ENCODE data around the gene PKD2L1.
"Not testable (repeated sequence)": the region's sequence is repeated elsewhere in the genome, so short reads cannot be mapped to it uniquely, and the experiment has no call there.

PKD2L1 gene

DNA sequence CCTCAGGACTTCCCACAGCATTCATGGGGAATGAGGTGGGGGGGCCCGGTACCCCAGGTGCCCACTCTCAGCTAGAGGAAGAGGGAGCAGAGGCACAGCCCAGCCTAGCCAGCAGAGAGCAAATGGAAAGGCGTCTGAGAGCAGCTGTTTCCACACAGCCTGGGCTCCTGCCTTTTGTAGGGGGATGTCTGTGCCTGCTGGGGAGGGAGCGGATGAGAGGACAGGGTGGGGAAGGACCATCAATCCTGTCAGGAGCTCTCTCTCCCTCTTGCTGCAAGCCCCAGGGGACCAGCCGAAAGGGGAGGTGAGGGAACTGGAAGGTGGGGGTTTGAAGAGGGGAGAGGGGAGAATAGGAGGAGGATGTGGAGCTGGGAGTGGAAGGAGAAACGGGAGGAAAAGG, at the start of gene PKD2L1:
Gene PKD2L1 (minus strand): TSS at position 150 of the 400 bp plus-strand sequence. CDS start 125 bp downstream, at position 25.
- DNase-seq (ENCODE audit: low spot score), result no peak

DNA sequence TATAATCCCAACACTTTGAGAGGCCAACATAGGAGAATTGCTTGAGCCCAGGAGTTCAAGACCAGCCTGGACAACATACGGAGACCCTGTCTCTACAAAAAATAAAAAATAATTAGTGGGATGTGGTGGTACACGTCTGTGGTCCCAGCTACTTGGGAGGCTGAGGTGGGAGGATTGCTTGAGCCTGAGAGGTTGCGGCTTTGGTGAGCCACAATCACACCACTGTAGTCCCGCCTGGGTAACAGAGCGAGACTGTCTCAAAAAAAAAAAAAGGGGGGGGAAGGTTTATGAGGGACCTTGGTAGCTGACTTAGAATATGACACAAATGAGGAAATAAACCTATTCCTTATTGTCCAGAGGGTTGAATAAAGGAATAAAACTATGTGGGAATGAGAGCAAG, 47.8 kb upstream of the PKD2L1 start:
- DNase-seq (ENCODE audit: low spot score), result no peak

DNA sequence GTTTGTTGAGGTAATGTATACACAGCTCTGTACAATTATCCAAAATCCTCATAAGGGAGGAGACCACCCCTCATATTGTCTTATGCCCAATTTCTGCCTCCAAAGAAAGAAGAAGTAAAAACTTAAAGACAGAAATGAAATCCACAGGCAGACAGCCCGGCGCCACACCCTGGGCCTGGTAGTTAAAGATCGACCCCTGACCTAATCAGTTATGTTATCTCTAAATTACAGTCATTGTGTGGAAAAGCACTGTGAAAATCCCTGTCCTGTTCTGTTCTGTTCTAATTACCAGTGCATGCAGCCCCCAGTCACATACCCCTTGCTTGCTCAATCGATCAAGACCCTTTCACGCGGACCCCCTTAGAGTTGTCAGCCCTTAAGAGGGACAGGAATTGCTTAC, 46.6 kb upstream of the PKD2L1 start:
- DNase-seq (ENCODE audit: low spot score), result not testable (repeated sequence)

DNA sequence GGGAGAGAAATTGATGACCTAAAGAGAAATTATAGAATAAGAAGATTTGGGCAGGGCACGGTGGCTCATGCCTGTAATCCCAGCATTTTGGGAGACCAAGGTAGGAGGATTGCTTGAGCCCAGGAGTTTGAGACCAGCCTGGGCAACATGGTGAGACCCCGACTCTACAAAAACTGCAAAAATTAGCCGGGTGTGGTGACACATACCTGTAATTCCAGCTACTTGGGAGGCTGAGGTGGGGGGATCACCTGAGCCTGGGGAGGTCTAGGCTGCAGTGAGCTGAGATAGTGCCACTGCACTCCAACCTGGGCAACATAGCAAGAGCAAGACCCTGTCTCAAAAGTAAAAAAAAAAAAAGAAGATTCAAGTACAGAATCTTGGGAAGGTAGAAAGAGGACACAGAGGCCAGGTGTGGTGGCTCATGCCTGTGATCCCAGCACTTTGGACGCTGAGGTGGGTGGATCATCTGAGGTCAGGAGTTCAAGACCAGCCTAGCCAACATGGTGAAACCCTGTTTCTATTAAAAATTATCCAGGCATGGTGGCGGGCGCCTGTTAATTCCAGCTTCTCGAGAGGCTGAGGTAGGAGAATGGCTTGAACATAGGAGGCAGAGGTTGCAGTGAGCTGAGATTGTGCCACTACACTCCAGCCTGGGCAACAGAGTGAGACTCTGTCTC, 44.8 kb upstream of the PKD2L1 start:
- DNase-seq (ENCODE audit: low spot score), result not testable (repeated sequence)

DNA sequence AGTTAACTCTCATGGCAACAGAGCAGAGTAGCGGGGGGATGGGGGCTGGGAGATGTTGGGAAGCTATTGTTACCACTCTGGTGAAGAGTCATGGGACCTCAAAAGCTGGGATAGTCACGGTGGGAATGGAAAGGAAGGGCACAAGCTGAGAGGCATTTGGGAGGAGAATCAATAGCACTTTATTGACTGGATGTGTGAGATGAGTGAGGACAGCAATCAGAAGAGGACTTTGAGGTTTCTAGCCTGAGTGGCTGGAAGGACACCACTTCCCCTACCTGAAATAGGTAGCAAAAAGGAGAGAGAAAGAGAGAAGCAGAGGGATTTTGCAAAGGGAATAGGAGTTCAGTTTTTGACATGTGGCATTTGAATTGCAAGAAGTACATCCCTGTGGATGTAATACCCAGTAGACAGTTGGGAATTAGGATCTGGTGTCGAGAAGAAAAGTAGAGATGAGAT, 44.2 kb upstream of the PKD2L1 start:
- DNase-seq (ENCODE audit: low spot score), result no peak

DNA sequence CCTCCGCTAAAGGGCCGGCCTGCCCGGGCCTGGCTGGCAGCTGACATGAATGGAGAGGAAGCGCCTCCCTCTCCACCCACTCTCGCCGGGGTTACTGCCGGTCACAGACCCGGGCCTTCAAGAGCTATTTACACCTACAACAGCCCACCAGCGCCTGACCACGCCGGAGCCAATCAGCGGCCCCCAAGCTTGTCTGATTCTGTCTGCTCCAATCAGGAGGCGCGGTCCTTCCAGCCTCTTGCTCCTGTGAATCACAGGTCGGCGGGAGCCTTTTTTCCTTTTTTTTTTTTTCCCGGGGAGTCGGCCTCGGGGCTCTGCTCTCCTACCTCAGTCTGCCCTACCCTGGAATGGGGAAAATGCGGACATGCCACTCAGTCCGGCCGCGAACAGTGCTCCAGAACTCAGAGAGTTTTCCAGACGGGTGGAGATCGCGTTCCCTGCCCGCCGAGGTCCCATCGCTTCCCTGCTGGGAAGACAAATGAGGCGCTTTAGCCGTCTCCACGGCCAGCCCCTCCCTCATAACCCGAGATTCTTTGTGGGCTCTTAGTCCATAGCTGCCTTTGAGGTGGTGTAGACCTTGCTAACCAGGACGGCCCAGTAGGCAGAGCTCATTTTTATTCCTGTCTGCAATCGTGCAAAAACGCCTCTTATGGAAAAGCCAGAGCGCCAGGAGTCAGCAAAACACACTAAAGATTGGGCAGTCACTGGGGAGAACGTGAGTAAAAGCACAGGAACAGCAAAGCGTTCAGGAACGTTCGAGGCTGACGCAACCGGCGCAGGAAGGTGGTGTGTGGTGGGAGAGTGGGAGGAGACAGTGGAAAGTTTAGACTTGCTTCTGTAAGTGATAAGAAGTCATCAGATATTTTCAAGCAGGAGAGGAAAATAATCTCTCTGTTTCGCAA, 43.5 kb upstream of the PKD2L1 start:
- peak; percentile 95 for DNase-seq (ENCODE audit: low spot score)

DNA sequence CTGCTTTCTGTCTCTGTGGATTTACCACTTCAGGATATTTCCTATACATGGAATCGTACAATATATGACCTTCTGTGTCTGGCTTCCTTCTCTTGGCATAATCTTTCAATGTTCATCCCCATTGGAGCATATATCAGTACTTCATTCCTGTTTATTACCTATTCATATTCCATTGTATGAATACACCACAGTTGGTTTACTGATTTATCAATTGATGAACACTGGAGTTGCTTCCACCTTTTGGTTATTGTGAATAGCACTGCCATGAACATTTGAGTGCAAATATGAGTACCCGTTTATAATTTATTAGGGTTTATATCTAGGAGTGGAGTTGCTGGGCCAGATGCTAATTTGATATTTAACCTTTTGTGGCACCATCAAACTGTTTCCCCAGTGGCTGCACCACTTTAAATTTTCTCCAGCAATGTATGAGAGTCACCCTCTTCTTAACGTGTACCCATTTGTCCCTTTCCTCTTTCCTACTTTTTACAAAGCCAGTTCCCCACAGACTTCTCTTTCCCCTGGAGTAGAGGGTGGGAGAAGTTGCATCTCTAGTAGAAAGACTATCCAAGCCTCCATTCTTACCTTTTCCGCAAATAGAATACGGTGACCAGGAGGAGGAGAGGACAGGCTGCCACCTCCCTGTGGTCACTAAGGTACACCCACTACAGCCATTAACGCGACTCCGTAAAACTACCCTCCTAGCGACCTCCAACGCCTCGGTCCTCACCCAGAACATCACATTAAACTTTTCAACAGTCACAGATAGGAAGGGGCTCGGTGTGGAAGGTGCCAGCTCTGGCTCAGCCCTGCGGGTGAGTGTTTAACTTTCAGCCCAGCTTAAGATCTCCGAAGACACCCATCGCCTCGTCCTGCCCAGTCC, 42.6 kb upstream of the PKD2L1 start:
- DNase-seq (ENCODE audit: low spot score), result no peak

DNA sequence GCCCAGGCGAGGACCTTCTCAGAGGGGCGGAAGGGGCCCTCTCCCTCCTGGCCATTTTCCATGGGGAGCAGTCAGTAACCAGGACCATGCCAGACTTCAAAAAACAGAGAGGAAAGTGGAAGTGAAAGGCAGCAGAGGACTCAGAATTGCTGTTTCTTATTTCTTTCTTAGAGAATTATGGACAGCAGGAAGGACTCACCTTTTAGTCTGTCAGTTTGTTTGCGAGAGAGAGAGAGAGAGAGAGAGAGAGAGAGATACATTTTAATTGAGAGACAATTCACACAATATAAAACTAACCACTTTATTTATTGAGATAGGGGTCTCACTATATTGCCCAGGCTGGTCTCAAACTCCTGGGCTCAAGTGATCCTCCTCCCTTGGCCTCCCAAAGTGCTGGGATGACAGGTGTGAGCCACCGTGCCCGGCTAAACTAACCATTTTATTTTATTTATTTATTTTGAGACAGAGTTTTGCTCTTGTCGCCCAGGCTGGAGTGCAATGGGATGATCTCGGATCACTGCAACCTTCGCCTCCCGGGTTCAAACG, 41.5 kb upstream of the PKD2L1 start:
- no peak for DNase-seq (ENCODE audit: low spot score)

DNA sequence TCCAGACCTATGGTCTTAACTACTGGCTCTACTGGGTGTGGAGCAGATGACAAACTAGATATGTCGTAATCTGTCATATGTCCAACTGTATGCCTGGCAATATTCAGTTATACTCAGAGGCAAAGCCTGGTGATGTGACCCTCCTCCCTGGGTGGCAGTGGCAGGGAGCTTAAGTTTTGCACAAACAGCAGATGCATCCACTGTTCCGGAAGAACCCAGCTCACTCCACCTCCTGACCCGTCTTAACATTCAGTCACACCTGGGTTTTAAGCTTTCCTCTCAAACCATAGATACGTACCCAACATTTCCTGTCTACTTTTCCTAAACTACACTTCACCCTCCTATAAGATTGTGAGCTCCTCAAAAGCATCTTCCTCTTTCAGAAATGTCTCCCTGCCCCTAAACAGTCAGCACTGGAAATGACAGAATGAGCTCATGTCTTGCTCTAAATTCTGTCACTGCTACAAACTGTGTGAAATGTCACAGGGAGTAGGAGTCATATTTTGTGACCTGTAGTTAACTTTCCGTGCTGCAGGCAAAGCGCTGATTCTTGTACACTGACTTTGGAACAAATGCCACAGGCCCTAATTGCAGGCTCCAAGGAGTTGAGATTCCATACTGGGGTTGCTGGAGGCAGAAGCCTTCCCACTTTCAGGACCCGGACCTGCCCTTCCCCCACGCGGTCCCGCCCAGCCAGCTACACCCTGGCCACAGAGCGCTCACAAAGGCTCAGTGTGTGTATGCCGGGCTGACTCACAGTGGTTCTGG, 40.9 kb upstream of the PKD2L1 start:
- no peak for DNase-seq (ENCODE audit: low spot score)

DNA sequence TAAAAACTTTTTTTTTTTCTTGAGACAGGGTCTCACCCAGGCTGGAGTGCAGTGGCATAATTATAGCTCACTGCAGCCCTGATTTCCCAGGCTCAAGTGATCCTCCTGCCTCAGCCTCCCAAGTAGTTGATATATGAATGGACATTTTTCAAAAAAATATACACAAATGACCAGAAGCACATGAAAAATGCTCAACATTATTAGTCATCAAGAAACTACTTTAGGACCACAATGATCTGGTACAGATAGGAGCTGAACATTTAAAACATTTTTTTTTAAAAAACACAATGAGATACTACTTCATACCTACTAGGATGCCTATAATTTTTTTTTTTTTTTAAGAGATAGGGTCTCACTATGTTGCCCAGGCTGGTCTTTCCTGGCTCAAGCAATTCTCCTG, 38.7 kb upstream of the PKD2L1 start:
- DNase-seq (ENCODE audit: low spot score), result no peak

DNA sequence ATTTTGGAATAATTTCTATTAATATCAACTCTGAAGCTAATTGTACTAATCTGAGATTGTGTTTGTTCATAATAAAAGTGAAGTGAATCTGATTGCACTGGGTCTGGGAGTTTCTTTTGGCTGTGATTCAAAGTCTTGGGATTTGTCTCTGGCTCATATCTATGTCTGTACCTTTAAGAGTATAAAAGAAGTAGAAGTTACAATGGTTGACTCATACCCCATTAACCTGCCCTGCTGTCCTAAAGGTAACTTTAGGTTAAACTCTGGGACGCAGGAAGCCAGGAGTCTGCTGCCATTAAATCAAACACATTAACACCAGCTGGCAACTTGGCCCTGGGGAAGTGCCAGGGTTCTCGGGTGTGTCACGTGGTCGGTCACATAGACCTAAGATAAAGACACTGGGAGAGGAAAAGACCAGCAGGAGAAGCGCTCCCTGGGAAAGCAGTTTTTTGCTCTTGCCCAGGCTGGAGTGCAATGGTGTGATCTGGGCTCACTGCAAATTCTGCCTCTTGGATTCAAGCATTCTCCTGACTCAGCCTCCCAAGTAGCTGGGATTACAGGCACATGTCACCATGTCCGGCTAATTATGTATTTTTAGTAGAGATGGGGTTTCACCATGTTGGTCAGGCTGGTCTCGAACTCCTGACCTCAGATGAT, 34.8 kb upstream of the PKD2L1 start:
- DNase-seq (ENCODE audit: low spot score), result no peak

DNA sequence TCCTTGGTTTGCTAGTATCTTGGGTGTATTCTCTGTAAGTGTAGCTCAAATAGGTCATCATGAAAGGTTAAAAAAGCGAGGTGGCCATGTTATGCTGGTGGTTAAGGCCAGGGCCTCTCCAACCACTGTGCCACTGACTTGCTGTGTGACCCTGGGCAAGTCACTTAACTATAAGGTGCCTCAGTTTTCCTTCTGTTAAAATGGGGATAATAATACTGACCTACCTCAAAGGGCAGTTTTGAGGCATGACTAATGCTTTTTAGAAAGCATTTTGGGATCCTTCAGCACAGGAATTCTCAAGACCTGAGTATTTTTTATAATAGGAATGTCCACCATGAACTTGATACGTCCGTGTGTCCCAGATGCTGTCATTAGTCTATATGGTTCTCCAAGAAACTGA, 34.1 kb upstream of the PKD2L1 start:
- no peak for DNase-seq (ENCODE audit: low spot score)

DNA sequence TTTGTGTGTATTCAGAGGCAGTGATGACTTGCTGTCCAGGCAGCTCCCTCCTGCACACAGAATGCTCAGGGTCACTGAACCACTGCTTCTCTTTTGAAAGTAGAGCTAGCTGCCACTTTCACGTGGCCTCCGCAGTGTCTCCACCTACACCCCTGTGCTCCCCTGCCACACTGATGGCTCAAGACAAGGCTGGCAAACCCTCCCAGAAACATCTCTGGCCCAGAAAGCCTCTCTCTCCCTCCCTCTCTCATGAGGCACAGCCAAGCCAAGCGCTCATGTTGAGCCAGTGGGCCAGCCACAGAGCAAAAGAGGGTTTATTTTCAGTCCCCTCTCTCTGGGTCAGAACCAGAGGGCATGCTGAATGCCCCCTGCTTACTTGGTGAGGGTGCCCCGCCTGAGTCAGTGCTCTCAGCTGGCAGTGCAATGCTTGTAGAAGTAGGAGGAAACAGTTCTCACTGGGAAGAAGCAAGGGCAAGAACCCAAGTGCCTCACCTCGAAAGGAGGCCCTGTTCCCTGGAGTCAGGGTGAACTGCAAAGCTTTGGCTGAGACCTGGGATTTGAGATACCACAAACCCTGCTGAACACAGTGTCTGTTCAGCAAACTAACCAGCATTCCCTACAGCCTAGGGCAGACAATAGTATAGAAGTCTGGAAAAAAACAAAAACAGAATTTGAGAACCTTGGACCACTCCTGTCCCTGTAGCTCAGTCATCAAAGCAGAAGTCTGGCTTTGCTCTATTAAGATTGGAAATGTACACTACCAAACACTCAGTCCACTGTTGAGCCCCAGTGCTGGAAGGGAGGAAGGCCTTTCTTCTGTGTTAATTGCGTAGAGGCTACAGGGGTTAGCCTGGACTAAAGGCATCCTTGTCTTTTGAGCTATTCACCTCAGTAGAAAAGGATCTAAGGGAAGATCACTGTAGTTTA, 32.8 kb upstream of the PKD2L1 start:
- no peak for DNase-seq (ENCODE audit: low spot score)

DNA sequence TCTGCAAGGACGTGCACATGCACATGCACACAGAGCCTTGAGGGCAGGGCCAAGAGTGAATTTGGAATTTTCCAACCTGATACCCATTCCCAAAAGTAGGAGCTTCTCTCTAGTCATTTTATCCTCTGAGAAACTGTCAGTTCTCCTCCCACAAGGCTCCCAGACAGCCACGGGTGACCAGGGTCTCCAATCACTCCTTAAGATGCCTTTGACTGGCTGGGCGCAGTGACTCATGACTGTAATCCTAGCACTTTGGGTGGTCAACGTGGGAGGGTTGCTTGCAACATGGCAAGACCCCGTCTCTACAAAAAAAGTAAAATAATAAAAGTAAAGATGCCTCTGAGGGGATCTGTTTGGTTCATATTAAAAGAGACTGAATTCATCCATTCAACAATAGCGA, 30.2 kb upstream of the PKD2L1 start:
- no peak for DNase-seq (ENCODE audit: low spot score)

DNA sequence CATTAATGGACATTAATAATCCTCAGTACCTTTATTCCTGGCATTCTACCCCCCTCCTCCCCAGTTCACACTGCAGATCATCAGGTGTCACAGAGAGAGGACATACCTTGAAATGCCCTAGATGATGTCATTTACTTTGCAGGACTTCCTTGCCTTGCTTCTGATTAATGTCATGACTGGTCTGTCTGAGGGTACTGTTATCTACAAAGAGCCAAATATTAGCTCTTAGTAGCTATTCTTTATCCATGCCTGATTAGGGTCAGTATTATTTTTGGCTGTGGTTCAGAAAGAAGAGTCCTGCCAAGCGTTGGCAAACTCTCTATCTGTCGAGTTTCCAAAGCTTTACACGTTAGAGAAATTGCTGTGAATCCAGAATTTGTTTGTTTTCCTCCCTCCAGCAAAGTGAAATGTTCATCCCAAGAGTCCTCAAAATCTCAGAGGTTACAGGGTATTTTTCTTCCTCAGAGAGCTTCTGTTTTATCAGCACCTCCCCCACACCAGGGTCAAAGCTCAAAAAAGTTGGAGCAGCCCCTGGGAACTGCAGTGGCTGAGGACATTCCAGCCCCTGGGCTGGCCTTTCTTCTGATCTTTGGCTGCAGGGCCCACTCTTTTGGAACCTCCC, 29.6 kb upstream of the PKD2L1 start:
- no peak for DNase-seq (ENCODE audit: low spot score)

DNA sequence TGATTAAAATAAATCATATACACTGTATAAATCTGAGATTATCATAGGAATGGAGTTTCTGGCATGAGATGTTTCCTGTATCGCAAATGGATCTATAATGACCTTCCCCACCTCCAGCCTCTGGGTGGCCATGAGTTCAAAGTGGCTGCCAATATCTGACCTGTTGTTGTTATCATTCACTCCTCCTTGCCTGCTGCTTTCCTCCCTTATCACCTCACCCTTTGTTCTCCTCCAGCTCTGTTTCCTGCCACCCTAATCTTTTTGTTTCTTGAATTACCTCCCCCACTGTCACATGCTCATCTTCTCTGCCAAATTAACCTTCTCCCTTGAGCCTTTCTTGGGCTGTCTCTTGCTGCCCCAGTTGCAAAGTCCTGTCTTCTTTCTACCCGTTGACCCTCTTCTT, 29.0 kb upstream of the PKD2L1 start:
- DNase-seq (ENCODE audit: low spot score), result no peak

DNA sequence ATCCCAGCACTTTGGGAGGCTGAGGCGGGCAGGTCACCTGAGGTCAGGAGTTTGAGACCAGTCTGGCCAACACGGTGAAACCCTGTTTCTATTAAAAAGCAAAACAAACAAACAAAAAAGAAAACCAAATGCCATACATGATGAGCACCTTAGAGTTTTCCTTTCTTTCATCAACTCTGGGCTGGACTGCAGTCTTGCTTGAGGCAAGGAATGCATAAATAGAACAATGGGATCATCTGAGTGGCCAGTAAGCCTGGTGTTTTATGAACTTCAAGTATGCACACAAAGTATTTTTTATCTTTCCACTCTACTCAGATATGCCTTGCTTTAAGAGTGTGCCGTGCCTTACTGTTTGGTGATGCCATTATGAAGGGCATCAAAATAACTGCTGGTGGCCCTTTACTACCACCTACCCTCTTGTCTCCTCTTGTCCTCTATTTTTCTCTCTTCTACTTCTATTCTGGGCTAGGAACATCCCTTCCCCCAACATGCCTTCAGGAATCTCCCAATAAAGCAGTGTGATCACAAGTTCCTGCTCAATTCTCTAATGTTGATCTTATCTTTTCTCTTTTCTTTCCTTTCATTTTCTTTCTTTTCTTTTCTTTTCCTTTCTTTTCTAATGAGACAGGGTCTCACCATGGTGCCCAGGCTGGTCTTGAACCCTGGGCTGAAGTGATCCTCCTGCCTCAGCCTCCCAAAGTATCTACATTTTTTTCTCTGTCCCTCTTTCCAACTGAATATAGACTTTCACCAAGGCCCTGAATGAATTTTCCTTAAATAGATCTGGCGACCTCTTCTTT, 27.2 kb upstream of the PKD2L1 start:
- no peak for DNase-seq (ENCODE audit: low spot score)

Data from germinal center (tissue), 1 donor.